GM19397 (cell line): Measurements from ENCODE around the gene TNFRSF1B.
A peak's percentile ranks its signal among the peaks of the same experiment; 100 is the strongest.

Experiments
- ATAC-seq: cut with Tn5 transposase; IDR thresholded peaks from one replicate; pipeline ENCODE4 v1.9.1; 2021; ENCODE audit warnings: mild to moderate bottlenecking, moderate library complexity; ENCODE audit not compliant: unreplicated experiment

TNFRSF1B gene

DNA sequence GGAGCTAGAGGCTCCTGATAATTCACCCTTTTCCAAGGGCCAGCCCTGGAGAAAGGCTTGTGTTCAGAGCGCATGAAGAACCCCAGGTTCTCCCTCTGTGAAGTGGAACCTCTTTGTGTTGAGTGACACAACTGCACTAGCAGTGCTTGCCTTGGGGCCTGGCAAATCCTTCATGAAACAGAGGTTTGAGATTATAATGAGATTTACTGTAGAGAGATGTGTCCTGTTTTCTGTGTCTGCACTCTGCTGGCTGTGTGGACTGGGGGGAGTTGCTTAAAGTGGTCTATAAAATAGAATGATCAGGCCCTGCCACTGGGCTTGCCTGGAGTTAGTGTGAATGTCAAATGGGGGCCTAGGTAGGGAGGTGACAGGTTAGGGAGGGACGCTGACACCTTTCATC lies 11.5 kb upstream of the TNFRSF1B start:
- no peak for ATAC-seq

DNA sequence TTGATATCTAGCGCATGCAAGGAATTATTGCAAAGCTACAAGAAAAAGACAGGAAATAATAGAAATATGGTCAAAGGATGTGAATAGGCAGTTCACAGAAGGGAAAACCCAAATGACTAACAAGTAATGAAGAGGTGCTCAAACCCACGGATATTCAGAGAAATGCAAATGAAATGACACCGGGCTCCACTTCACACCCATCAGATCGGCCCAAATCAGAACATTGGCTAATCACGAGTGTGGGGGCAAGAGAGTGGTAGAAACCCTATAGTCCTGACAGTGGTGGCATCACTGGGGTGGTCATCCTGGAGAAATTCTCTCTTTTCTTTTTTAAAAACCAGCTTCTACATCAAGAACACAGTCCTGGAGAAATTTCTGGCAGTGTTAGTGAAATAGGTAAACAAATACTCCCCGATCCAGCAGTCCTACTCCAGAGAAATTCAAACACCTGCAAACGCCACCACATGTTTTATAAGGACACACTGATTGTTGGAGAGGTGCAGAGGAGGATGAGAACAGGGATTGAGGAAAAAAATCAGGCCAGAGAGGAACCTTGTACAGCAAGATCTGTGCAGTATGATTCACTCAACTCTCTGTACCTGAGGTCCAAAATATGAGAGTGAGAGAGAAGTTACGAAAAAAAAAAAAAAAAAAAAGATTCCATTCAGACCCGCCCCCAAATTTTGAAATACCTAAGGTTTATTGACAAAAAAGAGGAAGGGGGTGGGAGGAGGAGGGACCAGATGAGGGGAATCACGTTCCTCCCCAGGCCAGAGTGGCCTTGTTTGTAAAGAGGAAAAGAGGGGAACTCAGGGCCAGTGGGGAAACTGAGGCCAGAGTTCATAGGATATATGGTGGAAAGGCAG lies 9.2 kb upstream of the TNFRSF1B start:
- no peak for ATAC-seq

DNA sequence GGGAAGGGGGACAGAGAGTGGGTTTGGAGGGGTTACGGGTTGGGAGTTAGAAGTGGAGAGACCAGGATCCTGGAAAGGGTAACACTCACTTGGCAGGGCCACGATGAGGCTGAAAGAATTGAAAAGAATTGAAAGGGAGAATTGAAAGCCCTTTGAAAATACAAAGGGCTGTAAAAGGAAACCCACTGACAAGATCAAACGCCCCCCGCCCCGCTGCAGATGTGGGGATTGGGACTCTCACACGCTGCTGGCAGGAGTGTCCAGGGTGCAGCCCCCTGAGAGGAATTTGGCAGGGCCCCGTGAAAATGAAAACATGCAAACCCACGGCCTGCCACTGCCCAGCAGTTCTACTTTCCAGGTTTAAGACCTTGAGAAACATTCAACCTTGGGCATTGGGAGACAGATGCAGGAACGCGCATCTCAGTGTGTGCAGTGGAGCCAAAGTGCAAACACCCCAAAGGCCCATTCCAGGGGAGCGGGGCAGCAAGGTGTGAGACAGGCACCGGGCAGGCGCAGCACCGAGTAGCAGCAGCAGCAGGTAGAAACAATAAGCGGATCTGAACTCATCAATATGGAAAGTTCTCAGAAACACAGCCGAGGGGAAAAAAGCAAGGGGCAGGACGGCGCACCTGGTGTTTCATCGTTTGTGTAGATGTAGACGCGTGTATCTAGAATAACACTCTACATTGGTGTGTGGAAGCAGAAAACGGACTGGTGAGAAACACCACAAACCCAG lies 8.3 kb upstream of the TNFRSF1B start:
- ATAC-seq: no peak

DNA sequence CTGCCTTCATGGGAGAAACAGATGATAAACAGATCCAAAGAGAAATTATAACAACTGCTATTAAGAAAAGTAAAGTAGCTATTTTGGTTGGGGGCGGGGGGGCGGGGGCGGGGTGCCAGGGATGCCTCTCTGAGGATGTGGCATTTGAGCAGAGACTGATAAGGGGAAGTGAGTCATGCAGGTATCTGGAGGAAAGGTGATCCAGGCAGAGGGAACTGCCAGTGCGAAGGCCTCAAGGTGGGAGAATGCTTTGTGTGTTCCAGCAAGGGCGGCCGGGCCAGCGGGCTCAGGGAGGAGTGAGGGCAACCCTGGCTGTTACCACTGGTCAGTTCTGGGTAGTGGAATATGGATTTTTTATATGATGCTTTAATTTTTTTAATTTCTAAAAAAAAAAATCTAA lies 7.0 kb upstream of the TNFRSF1B start:
- ATAC-seq: no peak

GRCh38 chr1:12161324-12161661 lies 5.5 kb upstream of the TNFRSF1B start:
- no peak for ATAC-seq

- ATAC-seq: peak; percentile 55
These were observed 4.9 kb upstream of the TNFRSF1B start for GRCh38 chr1:12161662-12162458.

GRCh38 chr1:12162459-12163137 lies 4.2 kb upstream of the TNFRSF1B start:
- ATAC-seq: no peak

GRCh38 chr1:12163210-12163609 lies 3.6 kb upstream of the TNFRSF1B start:
- ATAC-seq: no peak

DNA sequence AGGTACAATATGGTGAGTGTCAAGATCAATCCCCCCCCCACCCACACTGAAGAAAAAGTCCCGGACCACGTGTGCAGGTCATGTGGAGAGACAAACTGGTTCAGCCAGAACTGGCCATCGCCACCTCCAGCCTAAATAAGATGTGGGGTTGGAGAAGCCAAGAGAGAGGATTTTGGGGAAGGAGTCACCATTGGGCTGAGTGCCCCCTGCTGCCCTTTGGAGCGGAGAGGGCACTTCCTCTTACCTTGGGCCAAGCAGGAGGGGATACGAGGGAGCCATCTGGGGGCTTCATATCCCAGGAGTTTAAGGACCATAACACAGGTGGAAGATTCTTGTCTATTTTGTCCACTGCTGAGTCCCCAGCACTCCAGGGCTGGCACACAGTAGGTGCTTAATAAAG lies 2.6 kb upstream of the TNFRSF1B start:
- no peak for ATAC-seq

DNA sequence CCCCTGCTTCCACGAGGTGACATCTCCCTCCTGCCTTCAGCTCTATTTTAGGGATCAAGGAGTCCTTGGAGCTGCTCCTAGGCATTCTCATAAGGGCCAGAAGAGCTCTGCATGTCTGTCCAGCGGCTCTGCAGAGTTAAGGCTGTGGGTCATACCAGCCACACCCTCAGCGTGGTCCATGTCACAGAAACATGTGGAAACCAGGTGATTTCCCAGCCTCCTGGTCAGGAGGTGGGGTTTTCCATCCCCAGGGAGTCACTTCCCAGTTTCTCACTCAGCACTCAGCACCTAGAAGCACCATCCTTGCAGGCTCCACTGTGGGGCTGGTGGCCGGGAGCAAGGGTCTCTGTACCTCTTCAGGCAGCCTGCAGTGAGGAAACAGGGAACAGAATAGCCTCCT lies 1.4 kb upstream of the TNFRSF1B start:
- no peak for ATAC-seq

- peak; percentile 27 for ATAC-seq
These were observed 970 bp downstream of the TNFRSF1B start for GRCh38 chr1:12167493-12168429.

DNA sequence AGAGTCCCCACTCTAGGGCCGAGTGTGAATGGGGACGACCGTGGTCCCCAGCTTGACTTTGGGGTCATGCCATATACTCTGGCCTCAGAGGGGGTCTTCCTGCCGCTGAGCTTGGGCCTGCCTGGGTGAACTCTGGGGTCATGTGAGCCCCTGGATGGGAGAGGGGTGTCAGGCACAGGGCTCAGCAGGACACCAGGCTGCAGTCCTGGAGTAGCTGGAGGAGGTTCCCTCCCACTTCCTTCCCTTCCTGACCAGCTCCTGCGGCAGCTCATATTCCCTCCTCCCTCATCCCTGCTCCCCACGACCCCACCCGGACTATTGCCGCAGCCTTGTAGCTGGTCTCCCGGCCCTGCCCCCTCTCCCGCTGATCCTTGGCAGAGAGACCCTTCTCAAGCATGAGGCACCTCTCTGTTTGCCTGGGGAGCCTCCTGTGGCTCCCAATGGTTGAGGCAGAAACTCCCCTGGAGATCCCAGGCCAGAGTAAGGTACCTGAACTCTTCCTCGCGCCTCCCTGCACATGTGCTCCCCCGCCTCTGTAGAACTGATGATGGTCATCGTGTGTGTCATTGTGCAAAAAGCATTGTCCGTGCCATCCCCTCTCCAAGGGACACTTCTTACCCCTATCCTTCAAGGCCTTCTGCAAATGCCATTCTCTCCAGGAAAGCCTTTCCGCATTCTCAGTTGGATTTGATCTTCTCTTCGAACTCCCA lies 1.8 kb downstream of the TNFRSF1B start:
- ATAC-seq: no peak

DNA sequence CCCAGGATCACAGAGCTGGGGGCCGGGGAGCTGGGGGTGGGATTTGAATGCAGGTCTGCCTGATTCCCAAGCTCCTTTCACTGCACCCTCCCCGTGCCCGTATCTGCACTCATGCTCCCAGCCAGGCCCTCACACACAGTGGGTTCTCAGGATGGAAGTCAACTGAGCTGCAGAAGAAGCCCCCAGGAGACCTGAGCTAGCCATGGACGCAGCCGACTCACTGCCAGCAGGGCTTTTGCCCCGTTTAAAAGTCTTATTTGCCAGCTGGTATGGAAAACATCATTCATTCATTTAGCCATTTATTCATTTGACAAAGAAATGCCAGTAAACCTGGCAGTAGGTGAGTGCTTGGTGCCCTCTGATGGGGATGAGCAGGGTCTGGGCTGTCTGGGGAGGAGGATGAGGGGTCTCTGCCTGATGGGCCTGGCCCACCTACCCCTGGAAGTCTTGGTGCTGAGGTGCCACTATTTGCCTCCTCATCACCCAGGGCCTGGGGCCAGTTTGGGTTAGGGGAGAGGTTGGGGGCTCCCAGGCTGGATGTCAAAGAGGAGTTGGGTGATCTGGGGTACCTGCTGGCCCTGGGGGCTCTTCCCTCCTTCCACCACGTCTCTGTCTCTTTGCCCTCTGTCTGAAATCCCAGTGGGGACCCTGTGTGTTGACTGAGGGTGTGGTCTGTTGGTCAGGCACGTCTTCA lies 2.8 kb downstream of the TNFRSF1B start:
- ATAC-seq: no peak

DNA sequence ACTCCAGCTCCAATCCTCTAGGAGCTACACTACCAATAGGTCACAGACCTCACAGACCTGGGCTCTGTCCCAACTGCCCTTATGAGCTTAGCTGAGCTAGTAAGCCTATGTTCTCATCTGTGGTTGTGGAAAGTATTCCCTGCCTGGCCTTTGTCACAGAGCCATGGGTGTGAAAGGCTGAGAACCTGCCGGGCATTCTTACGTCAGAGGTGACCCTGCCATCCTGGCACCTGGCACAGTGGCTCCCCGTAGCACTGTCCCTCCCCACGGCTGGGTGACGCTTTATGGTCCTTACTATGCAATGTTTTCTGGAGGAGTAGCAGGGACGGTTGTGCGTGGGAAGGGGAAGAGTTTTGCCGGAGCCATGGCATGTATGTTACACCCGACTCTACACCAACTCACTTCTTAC lies 3.5 kb downstream of the TNFRSF1B start:
- no peak for ATAC-seq

GRCh38 chr1:12171206-12172041 lies 4.6 kb downstream of the TNFRSF1B start:
- ATAC-seq: no peak

DNA sequence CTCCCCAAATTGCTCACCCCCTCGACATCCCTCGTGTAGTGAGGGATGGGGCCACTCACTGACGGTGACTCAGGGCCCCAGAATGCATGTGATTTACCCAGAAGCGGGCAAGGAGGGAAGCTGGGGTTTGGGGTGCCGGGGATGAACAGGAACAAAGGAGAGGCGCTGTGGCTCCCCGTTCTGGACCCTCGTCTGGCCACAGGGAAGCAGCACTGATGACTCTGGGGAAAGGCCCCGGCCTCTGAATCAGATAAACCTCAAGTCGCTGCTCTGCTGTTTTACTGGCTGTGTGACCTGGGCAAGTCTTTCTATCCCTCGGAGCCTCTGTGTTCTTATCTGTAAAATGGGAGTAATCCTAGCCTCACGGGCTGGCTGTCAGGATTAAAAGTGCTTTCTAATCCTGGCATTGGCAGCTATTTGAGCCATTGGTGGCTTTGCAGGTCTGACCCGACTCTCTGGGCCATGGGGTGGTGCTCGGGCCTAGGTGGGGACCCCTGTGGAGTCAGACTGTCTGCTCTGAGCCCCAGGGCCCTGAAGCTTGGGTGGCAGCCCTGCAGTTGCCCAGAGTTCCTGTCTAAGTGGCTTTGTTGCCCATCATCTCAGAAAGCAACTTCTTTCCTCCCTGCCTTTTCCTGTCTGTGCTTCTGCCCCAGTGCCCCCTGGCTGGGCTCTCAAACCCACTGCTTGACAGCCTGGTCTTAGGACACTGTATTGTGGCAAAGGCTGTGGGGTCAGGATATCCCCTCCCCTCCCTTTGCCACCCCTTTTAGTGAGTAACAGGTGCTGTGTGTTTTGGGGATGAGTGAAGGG lies 5.5 kb downstream of the TNFRSF1B start:
- ATAC-seq: no peak

DNA sequence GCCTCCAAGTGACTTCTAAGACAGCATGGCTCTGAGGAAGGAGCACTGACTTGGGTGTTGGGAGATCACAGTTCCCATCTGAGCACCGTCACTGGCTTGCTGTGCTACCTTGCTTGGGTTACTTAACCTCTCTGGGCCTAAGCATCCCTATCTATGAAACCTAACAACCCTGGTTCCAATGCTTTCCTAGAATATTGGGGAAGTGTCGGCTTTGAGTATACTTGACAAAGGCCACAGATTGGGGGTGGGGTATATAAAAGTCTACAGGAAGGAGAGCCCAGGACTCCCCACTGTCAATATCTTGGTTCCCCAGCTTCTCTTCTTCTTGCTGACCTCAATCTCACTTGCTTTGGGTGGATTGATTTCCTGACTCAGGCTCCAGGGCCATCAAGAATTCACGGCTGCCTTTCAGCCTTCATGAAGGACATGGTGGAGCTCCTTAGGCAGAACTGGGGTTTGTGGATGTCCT lies 6.3 kb downstream of the TNFRSF1B start:
- no peak for ATAC-seq
